Gastrocnemius medialis (tissue), 4 donors: Measurements from ENCODE around the gene DTYMK. TPM values are rescaled to one million over a fixed set of nuclear protein-coding genes. Genes with fewer than 3 reads are reported as not detected.

ENCODE experiments used
- ATAC-seq, 2 donors: fragments of 150-250 bp; one replicate each; pipeline ENCODE4 v1.9.1; 2016
- DNase-seq, 2 donors: peaks; one replicate each; pipeline ENCODE4 v3.0.0-alpha.2; 2019
- H3K27ac ChIP-seq, 4 donors: fragments of 200-600 bp; sonication (generic); 1 replicate in 1 of 4; 2 replicates in 3 of 4; pipeline ENCODE4 v1.5.1; 2016 to 2018; ENCODE audit warnings: mild to moderate bottlenecking in 2 of 4, moderate library complexity in 1 of 4
- H3K27me3 ChIP-seq, 3 donors: fragments of 200-600 bp; sonication (generic) in 2 of 3; 1 replicate in 1 of 3; 2 replicates in 2 of 3; pipeline versions ENCODE4 v1.5.1 to v1.6.0; 2016 to 2019; ENCODE audit warnings: mild to moderate bottlenecking in 1 of 3, moderate library complexity in 1 of 3
- H3K36me3 ChIP-seq, 2 donors: fragments of 200-600 bp; sonication (generic) in 1 of 2; one replicate each; pipeline ENCODE4 v1.5.1; 2017 to 2018
- H3K4me1 ChIP-seq, 2 donors: fragments of 200-600 bp; sonication (generic) in 1 of 2; one replicate each; pipeline ENCODE4 v1.5.1; 2016 to 2017; ENCODE audit warnings: mild to moderate bottlenecking in 2 of 2
- H3K4me3 ChIP-seq, 4 donors: fragments of 200-600 bp; sonication (generic) in 3 of 4; 1 replicate in 1 of 4; 2 replicates in 3 of 4; pipeline ENCODE4 v1.5.1; 2016 to 2019; ENCODE audit warnings: mild to moderate bottlenecking in 2 of 4
- H3K9me3 ChIP-seq, 3 donors: fragments of 200-600 bp; sonication (generic) in 2 of 3; 1 replicate in 1 of 3; 2 replicates in 2 of 3; pipeline ENCODE4 v1.5.1; 2016 to 2019
- POLR2A ChIP-seq, 2 donors: fragments of 450-650 bp; IDR thresholded peaks; one replicate each; pipeline ENCODE4 v1.6.1; 2017; ENCODE audit warnings: antibody characterized with exemption in 2 of 2, mild to moderate bottlenecking in 2 of 2, moderate library complexity in 2 of 2
- in situ Hi-C, 4 donors: fragments of 200-750 bp; cut with MboI; loops; one replicate each; pipeline versions ENCODE4 v1.15.0 to v1.8.0; 2017; ENCODE audit warnings: low sequenced_read_pairs in 4 of 4
- intact Hi-C: fragments of 100-400 bp; cut with DNase I; formaldehyde crosslinking; loops from one replicate; pipeline ENCODE4 v1.15.1; 2023; ENCODE audit warnings: low total_unique reads
- total RNA-seq, 4 donors: library from RNA; depleted of rRNA; stranded (reverse); fragments of >200 nt; gene quantifications; one replicate each; pipeline versions ENCODE4 v1.1.0 to v1.2.3, GENCODE V29; 2016
- TF ChIP-seq, protein P1 (sequence below), 5 experiments: fragments of 450-650 bp in 3 of 5; fragments of 200-600 bp in 2 of 5; sonication (generic) in 2 of 5; IDR thresholded peaks in 4 of 5; conservative IDR thresholded peaks in 1 of 5; 1 replicate in 4 of 5; 2 replicates in 1 of 5; pipeline ENCODE4 v1.5.1; 2016 to 2019; ENCODE audit warnings: antibody characterized with exemption in 5 of 5, mild to moderate bottlenecking in 3 of 5, moderate library complexity in 3 of 5

The DTYMK gene
- total RNA-seq, 4 donors from 2014 or later, result 3.9 to 8.2 (median 5.9) TPM

DNA sequence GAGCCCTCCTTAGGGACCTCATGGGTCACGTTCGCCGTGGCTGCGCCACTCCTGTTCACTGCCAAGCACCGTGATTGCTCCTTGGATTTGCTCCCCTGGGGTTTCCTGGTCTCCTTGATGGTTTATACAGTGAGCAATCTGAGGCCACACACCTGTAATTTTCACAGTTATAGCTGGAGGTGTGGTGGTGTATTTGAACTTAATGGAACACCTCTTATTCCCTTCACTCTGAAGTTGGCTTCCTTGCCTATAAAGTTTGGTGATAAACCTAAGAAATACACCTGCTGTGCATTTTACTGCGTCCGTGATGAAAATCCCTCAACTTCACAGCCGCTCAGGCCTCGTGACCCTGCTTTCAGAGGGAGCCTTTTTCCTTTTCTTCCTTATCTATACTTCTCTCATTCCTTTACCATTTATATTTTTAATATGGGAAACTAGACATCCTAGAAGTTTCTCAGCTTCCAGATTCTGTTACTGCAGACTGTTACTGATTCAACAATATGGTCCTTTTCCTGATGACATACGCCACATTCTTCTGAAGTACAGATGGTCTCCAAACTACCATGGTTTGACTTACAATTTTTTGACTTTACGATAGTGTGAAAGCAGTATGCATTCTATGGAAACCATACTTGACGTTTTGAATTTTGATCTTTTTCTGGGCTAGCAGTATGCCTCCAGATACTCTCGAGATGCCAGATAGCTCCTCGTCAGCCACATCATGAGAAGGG is 40.5 kb downstream of the DTYMK start:
- intact Hi-C loops, result no loop called here
- in situ Hi-C loops, result no loop called here
- H3K36me3 ChIP-seq, result no peaks in the 10 kb centered on the region
- TF ChIP-seq POLR2A (IDR thresholded peaks at IDR 0.05), result no peak
- TF ChIP-seq, protein P1, sequence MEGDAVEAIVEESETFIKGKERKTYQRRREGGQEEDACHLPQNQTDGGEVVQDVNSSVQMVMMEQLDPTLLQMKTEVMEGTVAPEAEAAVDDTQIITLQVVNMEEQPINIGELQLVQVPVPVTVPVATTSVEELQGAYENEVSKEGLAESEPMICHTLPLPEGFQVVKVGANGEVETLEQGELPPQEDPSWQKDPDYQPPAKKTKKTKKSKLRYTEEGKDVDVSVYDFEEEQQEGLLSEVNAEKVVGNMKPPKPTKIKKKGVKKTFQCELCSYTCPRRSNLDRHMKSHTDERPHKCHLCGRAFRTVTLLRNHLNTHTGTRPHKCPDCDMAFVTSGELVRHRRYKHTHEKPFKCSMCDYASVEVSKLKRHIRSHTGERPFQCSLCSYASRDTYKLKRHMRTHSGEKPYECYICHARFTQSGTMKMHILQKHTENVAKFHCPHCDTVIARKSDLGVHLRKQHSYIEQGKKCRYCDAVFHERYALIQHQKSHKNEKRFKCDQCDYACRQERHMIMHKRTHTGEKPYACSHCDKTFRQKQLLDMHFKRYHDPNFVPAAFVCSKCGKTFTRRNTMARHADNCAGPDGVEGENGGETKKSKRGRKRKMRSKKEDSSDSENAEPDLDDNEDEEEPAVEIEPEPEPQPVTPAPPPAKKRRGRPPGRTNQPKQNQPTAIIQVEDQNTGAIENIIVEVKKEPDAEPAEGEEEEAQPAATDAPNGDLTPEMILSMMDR (IDR thresholded peaks at IDR 0.05 in 4 of 5, conservative IDR thresholded peaks at IDR 0.05 in 1 of 5), result no peak
- H3K27me3 ChIP-seq, result no peaks in the 10 kb centered on the region
- H3K4me3 ChIP-seq, result no peak overlapping the region
- ATAC-seq, result no peak
- H3K9me3 ChIP-seq, result no peaks in the 10 kb centered on the region
- H3K4me1 ChIP-seq, result peaks cover 12 to 22% of the 10 kb centered on the region in 2 donors
- DNase-seq, result no peak
- no peak overlapping the region for H3K27ac ChIP-seq

DNA sequence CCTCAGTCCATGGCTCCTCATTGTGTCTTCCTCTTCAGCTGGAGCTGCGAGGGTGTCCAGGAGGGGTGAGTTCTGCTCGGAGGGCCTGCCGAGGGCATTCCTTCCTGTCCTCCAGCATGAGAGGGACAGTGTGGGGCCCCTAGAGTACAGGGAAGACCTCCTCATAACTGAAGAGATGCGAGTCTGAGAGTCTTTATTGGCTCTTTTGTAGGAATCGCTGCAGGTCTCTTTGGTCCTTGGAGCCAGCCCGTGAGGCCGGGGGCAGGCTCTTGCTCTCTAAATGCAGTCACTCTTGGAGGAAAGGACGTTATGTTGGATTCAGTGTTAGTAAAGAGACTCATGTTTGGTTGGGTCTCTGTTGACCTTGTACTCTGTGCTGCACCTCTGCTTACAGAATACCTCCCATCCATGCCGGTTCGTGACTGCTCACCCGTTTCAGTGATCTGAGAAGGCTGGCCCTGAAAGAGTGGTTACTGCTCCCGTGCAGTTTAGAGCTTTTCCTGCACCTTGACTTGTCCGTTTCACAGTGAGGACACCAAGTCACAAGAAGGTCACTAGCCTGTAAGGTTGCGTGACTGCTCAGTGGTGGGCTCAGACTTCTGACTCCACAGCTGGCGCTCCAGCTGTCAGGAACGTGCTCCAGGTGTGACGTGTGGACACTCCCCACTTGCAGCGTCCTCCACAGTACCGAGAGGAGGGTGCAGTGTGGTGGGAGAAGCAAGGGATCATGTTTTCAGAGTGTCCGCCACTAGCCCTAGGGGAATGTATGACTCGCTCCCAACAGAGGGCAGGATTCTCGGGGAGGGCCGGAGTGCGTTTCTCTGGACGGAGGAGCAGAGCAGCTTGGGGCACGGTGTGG is 41.3 kb downstream of the DTYMK start:
- in situ Hi-C loops, result no loop called here
- no peak for TF ChIP-seq POLR2A (IDR thresholded peaks at IDR 0.05)
- TF ChIP-seq, protein P1 (IDR thresholded peaks at IDR 0.05 in 4 of 5, conservative IDR thresholded peaks at IDR 0.05 in 1 of 5), result no peak
- intact Hi-C loops, result no loop called here
- Histone ChIP-seq H3K9me3 (no peaks in the 10 kb centered on the region), H3K27me3 (no peaks in the 10 kb centered on the region), H3K36me3 (no peaks in the 10 kb centered on the region), H3K4me1 (peaks cover 15 to 28% of the 10 kb centered on the region in 2 donors), H3K4me3 (no peak overlapping the region), H3K27ac (no peak overlapping the region)
- DNase-seq (no peak), ATAC-seq (no peak)

- no peak for ATAC-seq
- intact Hi-C loops (no loop called here), in situ Hi-C loops (no loop called here)
Observed at GRCh38 chr2:241641631-241642030, 45.0 kb downstream of the DTYMK start.

GRCh38 chr2:241640165-241640795 is 46.3 kb downstream of the DTYMK start:
- no peak for TF ChIP-seq POLR2A (IDR thresholded peaks at IDR 0.05)
- TF ChIP-seq, protein P1 (IDR thresholded peaks at IDR 0.05 in 4 of 5, conservative IDR thresholded peaks at IDR 0.05 in 1 of 5), result no peak
- DNase-seq (no peak), ATAC-seq (no peak)
- in situ Hi-C loops (no loop called here), intact Hi-C loops (no loop called here)
- Histone ChIP-seq H3K4me3 (no peak overlapping the region), H3K4me1 (peaks cover 40 to 44% of the 10 kb centered on the region in 2 donors), H3K36me3 (peaks cover 0 to 9% of the 10 kb centered on the region in 2 donors), H3K9me3 (no peaks in the 10 kb centered on the region), H3K27me3 (no peaks in the 10 kb centered on the region), H3K27ac (no peak overlapping the region)

More at GRCh38 chr2:241641631-241642030, 45.0 kb downstream of the DTYMK start:
- TF ChIP-seq POLR2A (IDR thresholded peaks at IDR 0.05), result no peak
- TF ChIP-seq, protein P1 (IDR thresholded peaks at IDR 0.05 in 4 of 5, conservative IDR thresholded peaks at IDR 0.05 in 1 of 5), result no peak
- peaks cover 33 to 35% of the 10 kb centered on the region in 2 donors for H3K4me1 ChIP-seq
- H3K9me3 ChIP-seq, result no peaks in the 10 kb centered on the region
- no peak overlapping the region for H3K4me3 ChIP-seq
- H3K27ac ChIP-seq, result no peak overlapping the region
- no peaks in the 10 kb centered on the region for H3K27me3 ChIP-seq
- no peak for DNase-seq
- peaks cover 0 to 9% of the 10 kb centered on the region in 2 donors for H3K36me3 ChIP-seq
